GM10266 (cell line): Measurements from ENCODE around the gene GRIN2D.

Experiments used
- DNase-seq: peaks from one replicate; pipeline ENCODE4 v3.0.0; 2012; ENCODE audit errors: extremely low spot score
- TF ChIP-seq, protein P1 (sequence below): IDR thresholded peaks from 2 replicates; pipeline ENCODE4 v1.5.1; 2012; ENCODE audit warnings: mild to moderate bottlenecking, low read depth; ENCODE audit not compliant: control insufficient read depth, insufficient read depth; ENCODE audit errors: missing control alignments

The GRIN2D gene

GRCh38 chr19:48415395-48415794 lies 21.9 kb downstream of the GRIN2D start:
- DNase-seq: peak; percentile 73
- TF ChIP-seq, protein P1, sequence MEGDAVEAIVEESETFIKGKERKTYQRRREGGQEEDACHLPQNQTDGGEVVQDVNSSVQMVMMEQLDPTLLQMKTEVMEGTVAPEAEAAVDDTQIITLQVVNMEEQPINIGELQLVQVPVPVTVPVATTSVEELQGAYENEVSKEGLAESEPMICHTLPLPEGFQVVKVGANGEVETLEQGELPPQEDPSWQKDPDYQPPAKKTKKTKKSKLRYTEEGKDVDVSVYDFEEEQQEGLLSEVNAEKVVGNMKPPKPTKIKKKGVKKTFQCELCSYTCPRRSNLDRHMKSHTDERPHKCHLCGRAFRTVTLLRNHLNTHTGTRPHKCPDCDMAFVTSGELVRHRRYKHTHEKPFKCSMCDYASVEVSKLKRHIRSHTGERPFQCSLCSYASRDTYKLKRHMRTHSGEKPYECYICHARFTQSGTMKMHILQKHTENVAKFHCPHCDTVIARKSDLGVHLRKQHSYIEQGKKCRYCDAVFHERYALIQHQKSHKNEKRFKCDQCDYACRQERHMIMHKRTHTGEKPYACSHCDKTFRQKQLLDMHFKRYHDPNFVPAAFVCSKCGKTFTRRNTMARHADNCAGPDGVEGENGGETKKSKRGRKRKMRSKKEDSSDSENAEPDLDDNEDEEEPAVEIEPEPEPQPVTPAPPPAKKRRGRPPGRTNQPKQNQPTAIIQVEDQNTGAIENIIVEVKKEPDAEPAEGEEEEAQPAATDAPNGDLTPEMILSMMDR: no peak

GRCh38 chr19:48415806-48416221 lies 22.3 kb downstream of the GRIN2D start:
- DNase-seq: no peak
- TF ChIP-seq, protein P1: no peak

DNA sequence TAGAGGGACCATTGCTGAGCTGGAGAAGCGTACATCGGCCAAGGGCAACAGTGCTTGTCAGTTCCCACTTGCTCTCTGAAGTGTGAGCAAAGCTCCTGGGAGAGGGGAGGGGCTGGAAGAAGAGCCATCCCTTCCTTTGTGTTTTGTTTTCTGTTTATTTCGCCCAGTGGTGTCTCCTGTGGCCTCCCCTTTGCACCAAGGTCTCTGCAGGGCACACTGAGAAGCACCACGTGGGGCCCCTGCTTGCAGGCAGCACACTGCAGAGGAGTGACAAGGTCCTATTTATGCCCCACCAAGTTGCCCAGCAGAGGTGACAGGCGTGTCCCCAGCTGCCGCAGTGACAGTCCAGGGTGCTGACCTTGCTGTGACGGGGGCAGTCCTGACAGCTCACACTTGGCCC lies 24.0 kb downstream of the GRIN2D start:
- TF ChIP-seq, protein P1: no peak
- DNase-seq: no peak

GRCh38 chr19:48418317-48419064 lies 25.0 kb downstream of the GRIN2D start:
- TF ChIP-seq, protein P1: no peak
- DNase-seq: no peak

- peak; percentile 83 for DNase-seq
These were observed 25.9 kb downstream of the GRIN2D start for GRCh38 chr19:48419158-48419920.

DNA sequence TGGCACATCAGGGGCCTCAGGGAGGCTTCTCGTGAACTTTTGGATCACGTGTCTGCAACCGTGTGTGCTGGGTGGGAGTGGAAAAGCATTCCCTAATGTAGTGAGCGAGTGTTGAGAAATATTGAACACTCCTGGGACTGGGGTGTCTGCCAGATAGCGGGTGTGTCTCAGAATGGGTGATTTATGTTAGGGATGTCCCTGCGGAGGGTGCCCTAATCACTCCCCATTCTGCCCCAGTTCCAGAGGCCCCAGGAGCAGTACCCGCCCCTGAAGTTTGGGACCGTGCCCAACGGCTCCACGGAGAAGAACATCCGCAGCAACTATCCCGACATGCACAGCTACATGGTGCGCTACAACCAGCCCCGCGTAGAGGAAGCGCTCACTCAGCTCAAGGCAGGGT lies 28.1 kb downstream of the GRIN2D start:
- TF ChIP-seq, protein P1: no peak
- no peak for DNase-seq

More at GRCh38 chr19:48419158-48419920, 25.9 kb downstream of the GRIN2D start:
- TF ChIP-seq, protein P1: no peak
